NCI-H187 (cell line): ENCODE measurements around the gene MAP3K13.
"Not testable (repeated sequence)": the region's sequence is repeated elsewhere in the genome, so short reads cannot be mapped to it uniquely, and the experiment has no call there.

Source experiments
- DNase-seq, 2 experiments: peaks; one replicate each; lab custom pipeline; 2025; lab: John Stamatoyannopoulos, UW

MAP3K13 gene

DNA sequence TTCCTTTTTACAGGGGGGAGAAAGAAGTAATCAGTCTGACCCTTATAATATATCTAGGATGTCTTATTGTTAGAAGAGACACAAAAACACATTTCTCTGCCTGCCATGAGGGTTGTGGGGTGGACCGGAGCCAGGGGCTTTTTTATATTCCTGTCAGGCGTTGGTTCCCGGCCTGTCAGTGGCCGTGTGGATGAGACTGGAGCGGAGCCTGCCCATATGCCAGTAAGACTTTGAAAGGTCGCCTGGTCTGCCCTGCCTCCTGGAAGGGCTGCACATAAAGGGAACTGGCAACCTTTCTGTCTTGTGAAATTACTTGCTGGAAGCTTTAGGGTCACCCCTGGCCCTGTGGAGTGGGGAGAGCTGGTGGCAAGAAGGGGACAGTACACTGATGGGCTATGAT lies 34.7 kb downstream of the MAP3K13 start:
- DNase-seq = no peak

DNA sequence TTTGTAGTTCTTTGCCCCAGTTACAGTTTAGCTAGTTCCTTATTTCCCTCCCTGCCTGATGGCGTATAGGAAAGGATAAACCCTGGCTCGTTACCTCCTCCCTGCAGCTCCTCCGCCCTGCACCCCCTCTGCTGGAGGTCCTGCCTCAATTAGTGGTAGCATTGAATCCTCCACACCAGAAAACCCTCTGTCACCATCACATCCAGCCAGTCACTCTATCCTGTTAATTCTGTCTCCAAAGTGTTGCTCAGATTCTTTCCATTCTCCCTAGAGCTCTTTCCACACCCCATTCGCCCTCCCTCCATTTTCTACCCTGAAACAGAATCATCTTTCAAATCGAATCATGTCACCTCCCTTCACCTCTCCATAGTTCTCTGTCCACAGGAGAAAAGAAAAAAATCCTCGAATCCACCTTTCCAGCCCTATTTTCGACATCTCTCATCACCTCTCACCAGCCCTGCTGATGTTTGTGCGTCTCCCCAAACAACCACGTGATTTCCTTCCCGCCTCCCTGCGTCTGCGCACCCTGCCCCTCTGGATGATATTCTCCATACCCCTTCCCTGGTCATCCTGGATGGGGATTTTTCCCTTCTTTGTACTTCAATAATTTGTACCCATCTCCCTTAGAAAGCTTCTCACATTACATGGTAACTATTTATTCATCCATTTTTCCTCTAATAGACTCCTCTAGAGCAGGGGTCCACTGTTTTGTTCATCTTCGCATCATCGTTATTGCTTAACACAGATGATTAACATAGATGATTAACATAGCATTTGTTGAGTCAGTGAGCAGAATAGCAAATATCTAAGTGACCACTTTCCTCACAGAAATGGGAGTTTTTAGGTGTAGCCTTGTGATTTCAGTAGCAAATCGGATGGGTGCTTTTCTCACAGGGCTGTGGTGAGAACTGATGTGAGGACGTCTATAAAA lies 37.1 kb downstream of the MAP3K13 start:
- no peak for DNase-seq

DNA sequence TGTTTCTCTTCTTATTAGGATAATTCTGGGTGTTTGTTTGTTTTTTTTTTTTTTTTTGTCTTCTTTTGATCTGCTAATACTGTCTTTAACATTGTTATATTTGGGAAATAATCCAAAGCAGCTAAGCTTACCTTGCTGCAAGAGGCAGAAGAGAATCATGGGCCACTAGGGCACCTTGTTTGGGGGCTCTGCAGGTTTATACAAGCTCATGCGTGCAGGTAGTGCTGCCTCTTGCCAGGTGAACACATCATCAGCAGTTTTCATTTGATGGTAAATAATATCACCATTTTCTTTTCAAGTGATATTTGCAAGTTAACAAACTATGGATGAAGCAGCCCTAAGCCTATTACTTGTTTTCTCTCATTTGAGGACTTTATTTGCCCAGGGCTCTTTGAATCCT lies 37.9 kb downstream of the MAP3K13 start:
- no peak for DNase-seq

DNA sequence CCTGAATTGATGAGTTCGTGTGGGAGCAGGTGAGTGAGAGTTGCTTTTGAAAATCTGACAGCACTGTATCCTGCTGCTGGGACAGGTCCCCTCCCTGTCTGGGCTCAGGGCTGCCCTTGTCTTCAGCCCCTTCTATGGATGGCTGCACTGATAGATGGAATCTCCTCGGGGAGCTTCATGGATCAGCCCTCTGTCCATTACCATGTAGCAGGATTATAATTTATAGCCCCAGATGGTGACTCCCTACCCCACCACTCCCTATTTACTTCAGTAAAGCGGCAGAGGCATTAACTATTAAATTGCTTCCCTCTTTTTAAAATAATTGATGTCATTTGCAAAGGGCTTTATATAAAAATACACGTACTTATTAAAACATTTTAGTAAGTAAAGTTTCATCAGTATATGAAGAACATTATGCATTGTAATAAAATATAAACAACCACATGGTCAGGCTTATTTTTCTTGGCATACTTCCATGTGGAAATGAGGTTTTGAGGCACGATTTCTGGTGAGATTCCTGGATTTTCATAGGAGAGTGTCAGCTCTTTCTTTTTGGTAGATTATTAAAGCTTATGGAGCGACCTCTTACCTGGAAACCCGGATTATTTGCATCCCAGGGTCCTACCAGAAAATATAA lies 38.5 kb downstream of the MAP3K13 start:
- DNase-seq = no peak

DNA sequence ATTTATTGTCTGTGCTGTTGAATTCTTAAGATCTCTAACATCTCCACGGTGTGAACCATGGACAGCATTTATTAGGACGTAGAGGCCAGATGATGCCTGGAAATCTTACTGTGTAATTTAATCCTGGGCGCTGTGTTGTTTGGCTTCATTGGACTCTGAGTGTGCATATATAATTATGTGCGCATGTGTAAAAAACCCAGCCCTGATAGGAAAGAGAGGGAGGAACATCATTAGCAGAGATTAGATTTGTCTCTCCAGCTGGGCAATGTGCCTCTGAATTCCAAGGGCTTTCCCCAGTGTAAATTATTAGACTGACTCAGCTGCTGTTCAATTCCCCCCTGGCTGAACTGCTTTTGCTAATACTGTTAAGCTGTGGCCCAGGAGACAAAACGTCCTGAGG lies 39.6 kb downstream of the MAP3K13 start:
- DNase-seq = no peak

DNA sequence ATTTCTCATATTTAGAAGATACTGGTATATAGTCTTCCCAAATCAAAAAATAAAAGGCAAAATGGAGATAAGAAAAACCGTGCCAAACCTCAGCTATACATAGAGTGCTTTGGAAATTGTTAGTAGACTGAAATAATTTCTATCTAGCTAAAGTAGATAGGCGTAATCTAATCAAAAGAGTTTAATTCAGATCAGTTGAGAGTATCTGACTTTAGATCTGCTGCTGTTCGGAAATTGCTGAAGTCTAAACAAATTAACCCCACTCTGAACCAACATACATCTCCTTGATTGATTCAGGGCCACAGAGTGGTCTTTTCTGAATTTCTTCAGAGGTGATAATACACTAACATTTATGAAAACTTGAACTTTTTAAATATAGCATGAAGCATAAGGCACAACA lies 40.1 kb downstream of the MAP3K13 start:
- no peak for DNase-seq

DNA sequence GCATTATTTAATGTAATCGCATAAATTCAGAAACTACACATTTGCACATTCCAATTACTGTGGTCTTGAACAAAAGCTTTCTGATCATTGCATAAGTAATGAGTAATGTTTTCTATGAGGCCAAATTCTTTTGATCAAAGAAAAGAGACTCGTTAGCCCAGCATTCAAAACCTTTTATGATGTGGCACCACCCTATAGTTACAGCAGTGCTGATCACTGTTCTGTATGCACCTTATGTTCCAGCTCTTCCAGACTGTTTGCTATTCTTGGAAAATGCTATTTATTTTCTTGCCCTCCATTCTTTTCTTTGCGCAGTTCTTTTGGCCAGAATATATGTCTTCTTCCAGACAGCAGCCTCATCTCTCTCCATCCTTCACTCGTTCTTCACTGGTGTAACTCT lies 42.3 kb downstream of the MAP3K13 start:
- DNase-seq = no peak

DNA sequence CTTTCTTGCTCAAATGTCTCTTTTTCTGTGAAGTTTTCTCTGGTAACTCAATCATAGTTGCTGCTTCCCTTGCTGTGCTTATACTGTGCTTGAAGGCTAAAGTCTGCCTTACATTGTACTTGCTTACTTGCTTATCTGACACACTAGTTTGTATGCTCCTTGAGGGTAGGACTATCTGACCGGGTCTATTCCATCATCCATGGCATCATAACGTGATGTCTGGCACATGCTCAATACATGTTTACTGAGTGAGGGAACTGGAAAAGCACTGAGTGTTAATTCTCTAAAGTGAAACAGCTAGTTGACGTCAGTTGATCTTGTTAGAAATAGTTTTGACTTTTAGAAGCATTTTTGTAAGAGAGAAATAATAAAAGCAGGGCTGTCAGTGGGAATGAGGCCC lies 42.7 kb downstream of the MAP3K13 start:
- DNase-seq = no peak

DNA sequence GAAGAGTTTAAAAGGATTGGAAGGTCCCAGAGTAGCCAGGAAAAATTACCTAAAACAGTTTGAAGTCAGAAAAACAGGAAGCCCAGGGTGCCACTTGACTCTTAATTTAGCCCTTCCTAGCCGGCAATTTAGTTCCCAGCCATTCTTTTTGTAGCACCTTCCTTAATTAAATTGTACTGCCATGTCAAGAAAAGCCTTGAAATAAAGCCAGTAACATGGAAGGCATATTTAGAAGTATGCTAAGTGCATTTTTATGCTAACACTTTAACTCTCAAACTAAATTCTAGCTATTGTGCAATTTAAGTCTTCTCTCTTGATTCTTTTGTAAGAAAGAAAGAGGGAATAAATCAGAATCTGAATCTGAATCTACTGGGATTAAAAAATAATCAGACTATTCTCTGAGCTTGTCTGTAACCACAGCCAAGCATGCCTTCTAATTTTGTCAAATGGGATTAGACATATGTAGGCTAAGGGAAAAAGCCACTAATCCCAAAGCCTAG lies 43.2 kb downstream of the MAP3K13 start:
- DNase-seq = no peak

DNA sequence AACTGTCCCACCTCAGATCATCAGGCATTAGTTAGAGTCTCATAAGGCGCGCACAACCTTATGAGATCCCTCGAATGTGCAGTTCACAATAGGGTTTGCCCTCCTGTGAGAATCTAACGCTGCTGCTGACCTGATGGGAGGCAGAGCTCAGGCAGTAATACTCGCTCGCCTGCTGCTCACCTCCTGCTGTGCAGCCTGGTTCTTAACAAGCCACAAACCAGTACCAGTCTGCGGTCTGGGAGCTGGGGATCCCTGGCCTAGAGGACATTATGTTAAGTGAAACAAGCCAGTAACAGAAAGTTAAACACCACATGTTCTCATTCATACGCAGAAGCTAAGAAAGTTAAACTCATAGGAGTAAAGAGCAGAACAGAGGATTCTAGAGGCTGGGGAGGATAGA lies 47.0 kb downstream of the MAP3K13 start:
- no peak for DNase-seq

DNA sequence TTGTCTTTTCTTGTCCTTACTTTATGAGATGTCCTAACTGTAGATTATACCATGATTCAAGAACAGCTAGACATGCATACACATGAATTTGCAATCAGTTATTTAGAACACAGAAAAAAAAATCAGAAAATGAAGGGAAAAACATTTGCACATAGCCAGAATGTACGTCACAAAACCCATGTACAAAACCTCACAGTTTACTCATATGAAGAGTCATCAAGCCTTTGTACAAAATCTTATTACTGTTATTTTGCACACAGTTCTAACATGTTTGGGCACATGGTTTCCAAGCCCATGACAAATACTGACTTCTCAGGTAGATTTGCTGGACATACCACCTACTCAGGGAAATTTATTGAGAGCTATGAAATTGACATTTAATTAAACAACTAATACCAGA lies 48.2 kb downstream of the MAP3K13 start:
- no peak for DNase-seq

DNA sequence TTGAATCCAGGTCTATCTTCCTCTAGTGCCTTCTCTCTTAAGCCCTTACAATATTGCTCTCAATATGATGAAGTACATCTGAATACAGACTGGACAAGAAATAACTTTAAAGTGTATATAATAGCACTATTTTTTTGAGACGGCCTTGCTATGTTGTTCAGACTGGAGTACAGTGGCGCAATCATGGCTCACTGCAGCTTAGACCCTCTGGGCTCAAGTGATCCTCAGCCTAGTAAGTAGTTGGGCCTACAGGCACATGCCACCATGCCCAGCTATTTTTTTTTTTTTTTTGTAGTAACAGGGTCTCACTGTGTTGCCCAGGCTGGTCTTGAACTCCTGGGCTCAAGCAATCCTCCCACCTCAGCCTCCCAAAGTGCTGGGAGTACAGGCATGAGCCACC lies 53.6 kb downstream of the MAP3K13 start:
- no peak for DNase-seq

DNA sequence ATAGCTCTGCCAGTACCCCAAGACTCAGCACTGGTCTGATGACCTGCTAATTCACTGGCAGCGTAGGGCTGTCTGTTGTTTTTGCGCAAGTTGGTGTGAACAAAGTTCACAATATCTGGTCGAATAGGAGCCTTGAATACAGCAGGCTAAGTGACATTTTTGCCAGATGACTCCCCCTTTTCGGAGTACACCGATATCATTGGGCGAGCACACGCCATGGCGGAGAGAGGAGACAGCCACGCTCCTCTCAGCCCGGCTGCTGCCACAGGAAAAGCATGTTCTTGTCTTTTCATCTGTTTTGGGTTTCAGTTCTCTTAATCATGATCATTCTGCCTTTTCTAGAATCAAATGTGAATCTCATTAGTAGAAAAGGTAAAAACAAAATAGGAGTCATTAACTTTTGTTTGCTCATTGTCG lies 55.6 kb downstream of the MAP3K13 start:
- DNase-seq = not testable (repeated sequence)

DNA sequence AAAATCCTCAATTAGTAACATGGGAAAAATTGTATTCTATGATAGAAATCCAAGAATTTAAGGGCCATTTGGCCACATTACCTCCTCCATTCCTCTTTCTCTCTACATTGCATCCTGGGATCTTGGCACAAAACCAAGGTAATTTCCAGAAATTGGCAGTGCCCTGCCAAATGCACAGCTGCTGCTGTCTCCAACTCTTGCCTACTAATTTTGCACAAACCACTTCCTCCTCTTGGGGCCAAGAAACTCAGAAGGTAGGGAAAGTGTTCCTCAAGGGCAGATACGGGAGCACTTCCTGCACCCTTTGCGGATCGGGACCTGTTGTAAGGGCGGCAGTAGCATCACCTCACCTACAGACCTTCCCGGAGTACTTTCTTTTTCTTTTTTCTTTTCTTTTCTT lies 57.8 kb downstream of the MAP3K13 start:
- no peak for DNase-seq

DNA sequence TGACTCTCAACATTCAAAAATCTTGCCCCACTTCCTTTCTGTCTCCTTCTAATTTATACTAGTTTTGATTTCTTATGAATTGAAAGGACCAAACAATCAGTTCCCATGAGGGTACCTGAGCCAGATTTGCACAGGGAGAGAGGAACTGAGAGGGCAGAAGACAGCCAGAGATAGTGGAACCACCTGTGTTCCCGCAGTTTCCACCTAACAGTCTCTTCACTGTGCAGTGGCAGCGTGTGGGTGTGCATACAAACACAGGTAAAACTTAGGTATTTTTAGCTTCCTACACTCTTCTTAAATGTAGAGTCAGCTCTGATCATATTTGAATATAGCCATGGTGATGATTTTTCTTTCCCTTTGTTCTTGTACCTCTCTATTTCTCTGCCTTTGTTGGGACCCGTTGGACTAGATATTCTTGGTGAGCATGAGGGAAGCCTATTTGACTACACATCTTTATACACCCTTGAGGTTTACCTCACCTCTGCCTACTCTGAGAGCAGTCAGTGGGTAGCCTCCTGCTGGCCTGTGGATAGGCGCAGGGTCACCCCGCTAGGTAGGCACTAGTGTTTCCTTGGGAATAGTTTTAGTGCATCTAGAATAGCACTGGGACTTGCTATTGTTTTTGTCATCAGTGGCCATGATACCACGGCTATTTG lies 58.8 kb downstream of the MAP3K13 start:
- DNase-seq = no peak

DNA sequence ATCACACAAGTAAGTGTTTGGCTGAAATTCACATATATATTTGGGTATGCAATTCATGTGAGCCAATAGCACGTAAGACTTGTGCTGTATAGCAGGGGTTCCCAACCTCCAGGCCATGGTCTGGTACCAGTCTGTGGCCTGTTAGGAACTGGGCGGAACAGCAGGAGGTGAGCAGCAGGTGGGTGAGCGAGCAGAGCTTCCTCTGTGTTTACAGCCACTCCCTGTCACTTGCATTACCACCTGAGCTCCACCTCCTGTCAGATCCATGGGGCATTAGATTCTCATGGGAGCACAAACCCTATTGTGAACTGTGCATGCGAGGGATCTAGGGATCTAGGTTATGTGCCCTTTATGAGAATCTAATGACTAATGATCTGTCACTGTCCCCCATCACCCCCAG lies 59.7 kb downstream of the MAP3K13 start:
- no peak for DNase-seq

DNA sequence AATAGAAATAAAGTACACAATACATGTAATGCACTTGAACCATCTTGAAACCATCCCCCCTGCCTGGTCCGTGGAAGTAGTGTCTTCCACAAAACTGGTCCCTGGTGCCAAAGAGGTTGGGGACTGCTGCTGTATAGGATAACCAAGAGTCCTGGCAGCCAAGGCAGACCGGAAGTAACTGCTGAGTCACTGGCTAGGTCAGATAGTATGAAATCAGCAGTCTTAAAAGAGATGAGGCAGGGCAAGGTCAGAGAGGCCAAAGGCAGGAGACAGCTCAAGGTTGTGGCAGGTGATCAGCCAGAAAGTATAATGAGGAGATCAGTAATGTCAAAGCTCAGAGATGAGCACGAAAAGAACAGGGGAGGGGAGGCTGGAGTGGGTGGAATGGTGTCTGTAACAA lies 60.2 kb downstream of the MAP3K13 start:
- DNase-seq = no peak

DNA sequence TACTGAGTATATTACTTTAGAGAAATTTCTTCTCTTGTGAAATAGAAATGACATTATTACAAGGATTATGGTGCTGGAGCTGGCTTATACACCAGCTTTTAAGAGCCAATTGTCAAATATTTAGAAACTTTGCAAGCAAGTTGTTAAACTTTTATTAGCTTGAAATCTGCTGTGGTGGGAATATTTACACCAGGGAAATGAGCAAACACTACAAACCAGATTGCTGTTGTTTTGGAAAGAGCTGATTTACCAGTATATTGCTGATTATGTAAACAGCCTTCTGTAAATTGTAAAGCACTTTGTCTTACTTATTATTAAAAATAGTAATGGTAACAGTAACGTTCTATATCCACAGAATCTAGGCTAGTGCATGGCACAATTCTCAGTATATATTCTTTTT lies 61.5 kb downstream of the MAP3K13 start:
- no peak for DNase-seq

DNA sequence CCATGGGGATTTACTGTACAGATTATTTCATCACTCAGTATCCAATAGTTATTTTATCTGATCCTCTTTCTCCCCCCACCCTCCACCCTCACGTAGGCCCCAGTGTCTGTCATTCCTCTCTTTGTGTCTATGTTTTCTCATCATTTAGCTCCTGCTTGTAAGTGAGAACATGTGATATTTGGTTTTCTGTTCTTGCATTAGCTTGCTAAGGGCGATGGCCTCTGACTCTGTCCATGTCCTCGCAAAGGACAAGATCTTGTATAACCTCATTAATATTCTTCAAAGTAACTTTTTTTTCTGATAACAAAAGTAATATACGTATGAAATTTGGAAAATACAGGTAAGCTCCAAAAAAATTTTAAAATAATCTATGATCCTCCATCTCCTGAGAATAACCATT lies 67.4 kb downstream of the MAP3K13 start:
- no peak for DNase-seq

DNA sequence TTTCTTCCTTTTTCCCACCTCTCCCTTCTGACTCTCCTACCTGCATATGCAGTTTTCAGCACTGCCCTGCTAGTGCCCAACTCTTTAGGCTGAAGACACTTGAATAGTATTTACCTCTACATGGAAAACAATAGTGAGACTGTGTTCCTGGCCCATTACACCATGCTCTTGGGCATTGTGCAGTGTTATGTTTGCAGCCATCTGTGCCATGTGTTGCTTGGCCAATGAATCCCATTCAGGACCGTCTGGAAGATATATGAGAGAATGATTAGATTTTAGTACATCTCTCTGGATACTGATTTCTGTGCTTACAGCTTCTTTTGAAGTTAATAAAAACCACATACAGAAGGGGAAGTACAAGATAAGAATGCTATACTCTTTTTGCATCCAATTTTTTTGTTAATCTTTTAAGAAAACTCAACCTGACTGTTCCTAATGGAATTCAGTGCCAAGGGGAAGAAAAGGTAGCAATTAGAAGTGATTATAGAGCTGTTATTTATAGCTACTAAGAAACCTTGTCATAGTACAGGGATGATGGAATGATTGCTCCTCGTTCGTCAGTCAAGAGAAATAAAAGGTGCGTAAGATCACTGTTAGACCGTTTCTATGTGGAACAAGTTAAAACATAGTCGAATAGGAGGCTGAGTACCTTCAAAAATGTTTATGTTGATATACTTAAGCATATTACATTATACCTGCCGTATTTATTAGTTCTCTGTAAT lies 77.0 kb downstream of the MAP3K13 start:
- no peak for DNase-seq

DNA sequence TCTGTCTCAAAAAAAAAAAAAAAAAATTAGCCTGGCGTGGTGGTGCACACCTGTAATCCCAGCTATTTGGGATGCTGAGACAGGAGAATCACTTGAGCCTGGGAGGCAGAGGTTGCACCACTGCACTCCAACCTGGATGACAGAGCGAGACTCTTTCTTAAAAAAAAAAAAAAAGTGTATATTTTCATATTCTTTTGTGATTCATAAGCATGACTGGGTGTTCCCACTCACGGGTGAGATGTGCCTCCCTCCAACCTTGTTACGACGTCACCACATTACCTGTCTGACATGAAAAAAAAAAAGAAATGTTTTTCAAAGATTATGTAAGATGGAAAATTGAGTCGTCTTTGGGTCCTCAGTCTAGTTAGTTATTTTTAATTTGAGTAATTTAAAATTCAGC lies 79.1 kb downstream of the MAP3K13 start:
- DNase-seq = no peak

DNA sequence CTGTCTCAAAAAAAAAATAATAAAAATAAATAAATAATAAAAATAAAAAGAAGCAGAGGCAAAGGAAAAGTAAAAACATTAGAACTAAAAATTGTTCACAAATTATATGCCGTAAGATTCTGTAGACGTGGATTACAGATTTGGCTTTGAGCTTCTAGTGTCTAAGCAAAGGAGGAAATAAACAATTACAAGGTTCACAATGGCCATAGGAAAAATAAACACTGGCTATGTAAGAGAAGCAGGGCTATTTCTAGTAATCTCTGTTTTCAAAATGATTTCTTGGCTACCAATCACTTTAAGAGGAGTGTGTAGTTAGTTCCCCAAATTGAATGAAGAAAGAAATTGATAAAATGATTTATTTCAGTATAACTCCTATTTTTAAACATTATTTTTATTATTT lies 81.4 kb downstream of the MAP3K13 start:
- DNase-seq = no peak
